MG63 (cell line): Measurements from ENCODE around the gene CHRNB4. TPM values are rescaled to one million over a fixed set of nuclear protein-coding genes. Genes with fewer than 3 reads are reported as not detected.
"Not testable (repeated sequence)": the region's sequence is repeated elsewhere in the genome, so short reads cannot be mapped to it uniquely, and the experiment has no call there.

ENCODE experiments used
- DNase-seq: peaks from one replicate; pipeline ENCODE4 v3.0.0-alpha.2; 2020
- H3K27me3 ChIP-seq: fragments of 250-450 bp; sonication (Bioruptor Pico); 2 replicates; pipeline ENCODE4 v1.5.1; 2020; ENCODE audit warnings: mild to moderate bottlenecking, moderate library complexity
- H3K36me3 ChIP-seq: fragments of 250-450 bp; sonication (Bioruptor Pico); 2 replicates; pipeline ENCODE4 v1.5.1; 2020; ENCODE audit warnings: mild to moderate bottlenecking, moderate library complexity
- H3K4me3 ChIP-seq: fragments of 250-450 bp; sonication (Bioruptor Pico); 2 replicates; pipeline ENCODE4 v1.5.1; 2020; ENCODE audit warnings: mild to moderate bottlenecking, moderate library complexity
- H3K9me3 ChIP-seq: fragments of 250-450 bp; sonication (Bioruptor Pico); 2 replicates; pipeline ENCODE4 v1.5.1; 2020; ENCODE audit warnings: mild to moderate bottlenecking, moderate library complexity
- total RNA-seq: library from RNA; depleted of rRNA; stranded (reverse); fragments of >200 nt; shearing (Covaris generic); gene quantifications from 2 replicates; pipeline ENCODE4 v1.2.3, GENCODE V29; 2014; ENCODE audit warnings: low replicate concordance; rRNA removed

CHRNB4 gene
- total RNA-seq, 1 experiment from 2014 or later = not detected

- no peak overlapping the region for H3K4me3 ChIP-seq
- no peaks in the 10 kb centered on the region for H3K9me3 ChIP-seq
- H3K27me3 ChIP-seq = peaks cover 2% of the 10 kb centered on the region; the same call in 1 of the 2 replicates
- H3K36me3 ChIP-seq = no peaks in the 10 kb centered on the region
- no peak for DNase-seq
Observed at GRCh38 chr15:78614021-78614420, 27.0 kb downstream of the CHRNB4 start.

- not testable (repeated sequence) for DNase-seq, H3K36me3 ChIP-seq, H3K4me3 ChIP-seq, H3K9me3 ChIP-seq
- peaks cover 20% of the 10 kb centered on the region for H3K27me3 ChIP-seq
Observed at GRCh38 chr15:78609551-78609950, 31.5 kb downstream of the CHRNB4 start.

DNA sequence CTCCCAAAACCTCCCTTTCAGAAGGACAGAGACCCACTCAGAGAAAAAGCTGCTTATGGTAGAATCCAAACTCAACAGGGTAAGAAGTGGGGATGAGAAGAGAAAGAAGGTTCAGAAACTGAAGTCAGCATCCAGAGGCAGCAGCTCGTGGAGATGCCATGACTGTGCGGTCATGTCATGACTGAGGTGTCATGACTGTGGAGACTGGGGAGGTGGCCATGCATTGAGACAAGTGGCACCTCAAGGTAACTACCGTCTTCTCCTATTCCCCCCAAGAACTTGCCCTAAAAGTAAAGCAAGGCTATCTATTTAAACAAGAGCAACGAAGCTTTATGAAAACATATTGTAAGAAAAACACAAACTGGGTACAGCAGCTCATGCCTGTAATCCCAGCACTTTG is 35.3 kb downstream of the CHRNB4 start:
- no peaks in the 10 kb centered on the region for H3K36me3 ChIP-seq
- H3K27me3 ChIP-seq = peaks cover 33% of the 10 kb centered on the region
- H3K4me3 ChIP-seq = no peak overlapping the region
- DNase-seq = no peak
- H3K9me3 ChIP-seq = no peaks in the 10 kb centered on the region

DNA sequence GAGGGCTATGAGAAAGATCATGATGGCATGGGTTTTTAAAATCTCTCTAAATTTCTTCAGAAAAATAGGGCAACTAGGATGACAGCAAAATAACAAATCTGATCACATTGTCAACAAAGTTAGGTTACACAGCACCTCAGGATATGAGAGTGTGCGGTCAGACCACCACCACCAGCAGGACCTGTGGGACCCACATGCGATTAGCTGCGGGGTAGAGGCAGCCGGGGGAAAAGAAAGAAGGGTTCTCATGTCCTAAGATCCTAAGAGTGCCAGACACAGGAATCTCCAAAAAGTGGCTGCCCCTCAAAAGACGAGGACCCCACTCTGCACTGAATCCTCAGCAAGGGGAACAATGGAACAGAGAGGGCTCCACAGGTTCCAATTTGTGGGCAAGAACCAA is 35.8 kb downstream of the CHRNB4 start:
- no peak for DNase-seq
- H3K36me3 ChIP-seq = no peaks in the 10 kb centered on the region

GRCh38 chr15:78604420-78604819 is 36.6 kb downstream of the CHRNB4 start:
- Histone ChIP-seq H3K36me3 (no peaks in the 10 kb centered on the region), H3K4me3 (no peak overlapping the region), H3K9me3 (no peaks in the 10 kb centered on the region), H3K27me3 (peaks cover 30% of the 10 kb centered on the region)
- DNase-seq = no peak

More for the DNA sequence above, 35.8 kb downstream of the CHRNB4 start:
- no peak overlapping the region for H3K4me3 ChIP-seq
- no peaks in the 10 kb centered on the region for H3K9me3 ChIP-seq
- peaks cover 32% of the 10 kb centered on the region for H3K27me3 ChIP-seq

DNA sequence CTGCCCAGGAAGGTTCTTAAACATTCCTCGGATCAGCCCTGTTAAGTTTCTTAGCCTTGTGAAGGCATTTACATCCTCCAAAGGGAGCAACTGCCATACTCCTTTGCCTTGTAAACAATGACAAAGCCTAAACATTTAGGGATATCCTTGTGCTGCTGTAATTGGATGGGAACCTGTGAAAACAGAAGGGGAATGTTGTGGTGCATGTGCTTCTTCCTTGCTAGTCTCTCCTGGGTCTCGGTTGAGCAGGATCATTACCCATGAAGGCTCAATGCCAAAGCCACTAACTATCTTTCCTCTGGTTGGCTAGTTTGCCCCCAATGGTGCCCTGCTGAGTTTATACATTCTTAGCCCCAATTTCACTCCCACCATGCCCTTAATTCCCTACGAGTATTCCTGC is 37.5 kb downstream of the CHRNB4 start:
- Histone ChIP-seq H3K4me3 (no peak overlapping the region), H3K9me3 (no peaks in the 10 kb centered on the region), H3K36me3 (no peaks in the 10 kb centered on the region), H3K27me3 (peaks cover 30% of the 10 kb centered on the region)
- no peak for DNase-seq

GRCh38 chr15:78599189-78599588 is 41.8 kb downstream of the CHRNB4 start:
- Histone ChIP-seq H3K9me3 (no peaks in the 10 kb centered on the region), H3K4me3 (no peak overlapping the region), H3K27me3 (peaks cover 29% of the 10 kb centered on the region), H3K36me3 (no peaks in the 10 kb centered on the region)
- no peak for DNase-seq

GRCh38 chr15:78598348-78598747 is 42.7 kb downstream of the CHRNB4 start:
- DNase-seq = no peak
- no peaks in the 10 kb centered on the region for H3K9me3 ChIP-seq
- H3K27me3 ChIP-seq = peaks cover 33% of the 10 kb centered on the region

GRCh38 chr15:78597583-78597982 is 43.4 kb downstream of the CHRNB4 start:
- peaks cover 34% of the 10 kb centered on the region for H3K27me3 ChIP-seq
- DNase-seq = no peak
- no peaks in the 10 kb centered on the region for H3K36me3 ChIP-seq
- no peak overlapping the region for H3K4me3 ChIP-seq
- no peaks in the 10 kb centered on the region for H3K9me3 ChIP-seq

More at GRCh38 chr15:78598348-78598747, 42.7 kb downstream of the CHRNB4 start:
- H3K36me3 ChIP-seq = no peaks in the 10 kb centered on the region
- no peak overlapping the region for H3K4me3 ChIP-seq

DNA sequence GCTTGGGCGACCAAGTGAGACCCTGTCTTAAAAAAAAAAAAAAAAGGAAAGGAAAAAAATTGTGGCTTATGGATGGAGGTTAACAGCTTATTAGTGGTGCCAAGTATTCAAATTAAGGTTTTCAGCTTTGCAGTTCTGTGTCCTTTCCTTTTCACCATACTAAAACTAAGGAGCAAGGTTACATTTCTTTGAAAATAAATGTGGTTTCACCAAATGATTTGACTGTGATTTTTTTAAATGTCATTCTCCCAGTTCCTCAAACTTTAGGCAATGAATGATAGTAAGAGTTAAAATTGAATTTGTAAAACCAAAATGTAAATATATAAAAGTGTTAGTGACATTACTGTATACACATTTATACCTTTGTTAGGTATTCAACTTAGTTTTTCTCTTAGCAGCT is 66.1 kb downstream of the CHRNB4 start:
- DNase-seq = no peak
- H3K36me3 ChIP-seq = no peaks in the 10 kb centered on the region
- H3K27me3 ChIP-seq = peaks cover 70% of the 10 kb centered on the region
- no peak overlapping the region for H3K4me3 ChIP-seq
- no peaks in the 10 kb centered on the region for H3K9me3 ChIP-seq

Other genes with a start within 250 kb of the CHRNB4 start
- 13.2 and 15.1 TPM in 2 replicates for gene IREB2, start 203.0 kb downstream of the CHRNB4 start, total RNA-seq
- 3.8 and 13.8 TPM in 2 replicates for gene HYKK, start 133.6 kb downstream of the CHRNB4 start, total RNA-seq
- 543 and 804 TPM in 2 replicates for gene PSMA4, start 100.8 kb downstream of the CHRNB4 start, total RNA-seq
- gene CHRNA5, start 75.7 kb downstream of the CHRNB4 start, total RNA-seq = 3.1 and 3.9 TPM in 2 replicates
- not detected in 2 replicates for gene CHRNA3, start 20.2 kb downstream of the CHRNB4 start, total RNA-seq
- gene ADAMTS7, start 170.3 kb upstream of the CHRNB4 start, total RNA-seq = 3.3 and 10.7 TPM in 2 replicates
- gene MORF4L1, start 231.7 kb upstream of the CHRNB4 start, total RNA-seq = 448 and 463 TPM in 2 replicates